Measurements from ENCODE around the gene UMPS. TPM values are rescaled to one million over a fixed set of nuclear protein-coding genes. Genes with fewer than 3 reads are reported as not detected.

UMPS gene
- polyA plus RNA-seq, 1 of the 3 experiments (the other 2 are of a cell fraction) = 25.1 TPM

GRCh38 chr3:124761935-124762660, 31.8 kb downstream of the UMPS start:
- no peak overlapping the region for H3K4me2 ChIP-seq
- H3K27ac ChIP-seq (ENCODE audit: low read depth in 2 of 2, low read length in 1 of 2) = peak overlapping the region; percentile 2 to 74; a peak in 3 of 4 replicates
- peaks cover 9 to 50% of the 10 kb centered on the region in 2 experiments; a peak in 3 of 4 replicates for H3K4me1 ChIP-seq (ENCODE audit: control insufficient read depth in 1 of 2, insufficient read depth in 2 of 2, low read depth in 1 of 2, low read length in 1 of 2)
- no peaks in the 10 kb centered on the region for H3K79me2 ChIP-seq (ENCODE audit: insufficient read depth)
- H3K9me3 ChIP-seq = no peaks in the 10 kb centered on the region
- TF ChIP-seq ZBTB33 (IDR thresholded peaks at IDR 0.05; ENCODE audit: borderline replicate concordance, low read depth) (no peak), TEAD4 (IDR thresholded peaks at IDR 0.05; ENCODE audit: borderline replicate concordance, insufficient read depth) (no peak), RFX5 (IDR thresholded peaks at IDR 0.05; ENCODE audit: low read length) (no peak), NFIC (IDR thresholded peaks at IDR 0.05; ENCODE audit: borderline replicate concordance) (no peak), USF2 (IDR thresholded peaks at IDR 0.05; ENCODE audit: borderline replicate concordance, low read depth, low read length) (no peak), CHD2 (IDR thresholded peaks at IDR 0.05; ENCODE audit: low read length, partially characterized antibody) (no peak), GABPA (IDR thresholded peaks at IDR 0.05; ENCODE audit: low read depth) (no peak), REST (IDR thresholded peaks at IDR 0.05; ENCODE audit: low read depth, low read length) (no peak), MXI1 (IDR thresholded peaks at IDR 0.05; ENCODE audit: low read depth, low read length) (no peak), MEF2A (IDR thresholded peaks at IDR 0.05; ENCODE audit: borderline replicate concordance, low read depth) (no peak), RXRA (IDR thresholded peaks at IDR 0.05; ENCODE audit: borderline replicate concordance, low read depth) (no peak), EZH2phosphoT487 (IDR thresholded peaks at IDR 0.05; ENCODE audit: borderline replicate concordance, low read depth) (no peak), USF1 (IDR thresholded peaks at IDR 0.05; ENCODE audit: borderline replicate concordance, low read depth) (no peak), PBX3 (IDR thresholded peaks at IDR 0.05) (no peak), FOXJ3 (CRISPR knock-in tag; IDR thresholded peaks at IDR 0.05) (no peak), RAD21 (IDR thresholded peaks at IDR 0.05; ENCODE audit: low read length) (no peak), SMC3 (IDR thresholded peaks at IDR 0.05; ENCODE audit: low read depth, low read length) (no peak), SIN3A (IDR thresholded peaks at IDR 0.05; ENCODE audit: borderline replicate concordance, low read depth, low read length) (no peak), FOXM1 (IDR thresholded peaks at IDR 0.05; ENCODE audit: low read depth) (no peak), MAX (IDR thresholded peaks at IDR 0.05; ENCODE audit: low read depth) (no peak)
- no peak for DNase-seq
- no peaks in the 10 kb centered on the region for H3K9me2 ChIP-seq
- WGBS (ENCODE audit: low lambda C conversion rate) = 83% methylated on average over 6 of the region's 6 CpGs
- H2AFZ ChIP-seq (ENCODE audit: low read depth) = no peak overlapping the region
- ChIA-PET POLR2A (interaction anchor here (0.6 to 0.8 kb wide), 3 partner anchors 134 to 139 kb away, joined by 3 to 4 read pairs (median 3); no protein-coding TSS in a partner anchor), CTCF (interaction anchor here (0.8 to 15.4 kb wide), 34 partner anchors 8 to 824 kb away, joined by 3 to 332 read pairs (median 10); partner anchors contain the start of gene MUC13)
- H3F3A ChIP-seq (replicated peaks; ENCODE audit: insufficient read depth) = peaks cover 16% of the 10 kb centered on the region
- no peak overlapping the region for H3K9ac ChIP-seq
- H3K4me3 ChIP-seq (ENCODE audit: low read depth in 2 of 2, low read length in 1 of 2) = no peak overlapping the region
- H3K27me3 ChIP-seq (ENCODE audit: insufficient read depth) = no peaks in the 10 kb centered on the region
- H3K36me3 ChIP-seq (replicated peaks in 1 of 2; ENCODE audit: control insufficient read depth in 1 of 2, insufficient read depth in 2 of 2, low read length in 1 of 2) = peaks cover 24 to 48% of the 10 kb centered on the region in 2 experiments
- H4K20me1 ChIP-seq (ENCODE audit: insufficient read depth) = no peaks in the 10 kb centered on the region
